Astrocyte (in vitro differentiated cells and primary cell): Measurements from ENCODE around the gene LRMDA. TPM values are rescaled to one million over a fixed set of nuclear protein-coding genes. Genes with fewer than 3 reads are reported as not detected.

Experiments used
- DNase-seq: peaks from one replicate; pipeline ENCODE4 v3.0.0-alpha.2; 2010; ENCODE audit warnings: low read depth
- FAIRE-seq: peaks from 2 replicates; lab custom pipeline; 2011; peaks lifted over from hg19 to GRCh38; lab: Jason Lieb, UNC
- H2AFZ ChIP-seq: 2 replicates; pipeline ENCODE4 v1.6.0; 2012; ENCODE audit warnings: low read depth, low read length, inconsistent platforms
- H3K27ac ChIP-seq: 2 replicates; pipeline ENCODE4 v1.5.1; 2011; ENCODE audit warnings: low read depth, low read length, inconsistent platforms
- H3K27me3 ChIP-seq: 2 replicates; pipeline ENCODE4 v1.6.0; 2011; ENCODE audit warnings: low read length, inconsistent platforms; ENCODE audit not compliant: insufficient read depth
- H3K36me3 ChIP-seq: 2 replicates; pipeline ENCODE4 v1.5.1; 2011; ENCODE audit warnings: low read length, inconsistent platforms; ENCODE audit not compliant: insufficient read depth
- H3K4me1 ChIP-seq: 2 replicates; pipeline ENCODE4 v1.5.1; 2011; ENCODE audit warnings: low read length, inconsistent platforms; ENCODE audit not compliant: insufficient read depth
- H3K4me2 ChIP-seq: 2 replicates; pipeline ENCODE4 v1.6.0; 2012; ENCODE audit warnings: low read length, inconsistent platforms
- H3K4me3 ChIP-seq: 2 replicates; pipeline ENCODE4 v1.5.1; 2011; ENCODE audit warnings: low read depth, mild to moderate bottlenecking, low read length, inconsistent platforms; ENCODE audit not compliant: insufficient read depth
- H3K79me2 ChIP-seq: 2 replicates; pipeline ENCODE4 v1.6.0; 2012; ENCODE audit warnings: mild to moderate bottlenecking, low read length, inconsistent platforms; ENCODE audit not compliant: insufficient read depth
- H3K9ac ChIP-seq: 2 replicates; pipeline ENCODE4 v1.6.0; 2012; ENCODE audit warnings: mild to moderate bottlenecking, low read length, inconsistent platforms
- H3K9me3 ChIP-seq: 2 replicates; pipeline ENCODE4 v1.5.1; 2012; ENCODE audit warnings: low read depth, mild to moderate bottlenecking, low read length, inconsistent platforms; ENCODE audit not compliant: insufficient read depth
- H4K20me1 ChIP-seq: 2 replicates; pipeline ENCODE4 v1.6.0; 2012; ENCODE audit warnings: low read length, inconsistent platforms; ENCODE audit not compliant: insufficient read depth
- H3K27ac Mint-ChIP-seq: one replicate; pipeline ENCODE4 v1.8.0; 2021; ENCODE audit warnings: mild to moderate bottlenecking, mixed read lengths; ENCODE audit not compliant: unreplicated experiment
- H3K27me3 Mint-ChIP-seq: one replicate; pipeline ENCODE4 v1.8.0; 2021; ENCODE audit warnings: low read depth, mixed read lengths; ENCODE audit not compliant: unreplicated experiment
- H3K36me3 Mint-ChIP-seq: one replicate; pipeline ENCODE4 v1.8.0; 2021; ENCODE audit warnings: low read depth, mixed read lengths; ENCODE audit not compliant: unreplicated experiment
- H3K4me1 Mint-ChIP-seq: one replicate; pipeline ENCODE4 v1.8.0; 2021; ENCODE audit warnings: low read depth, mixed read lengths; ENCODE audit not compliant: unreplicated experiment
- H3K4me3 Mint-ChIP-seq: one replicate; pipeline ENCODE4 v1.8.0; 2021; ENCODE audit warnings: mild to moderate bottlenecking, moderate library complexity, mixed read lengths; ENCODE audit not compliant: unreplicated experiment
- H3K9me3 Mint-ChIP-seq: one replicate; pipeline ENCODE4 v1.8.0; 2021; ENCODE audit warnings: mild to moderate bottlenecking, mixed read lengths; ENCODE audit not compliant: unreplicated experiment
- CTCF ChIP-seq: IDR thresholded peaks from 2 replicates; pipeline ENCODE4 v1.5.1; 2011; ENCODE audit warnings: low read depth, mild to moderate bottlenecking, inconsistent platforms, low read length, moderate library complexity; ENCODE audit not compliant: insufficient read depth
- EZH2 ChIP-seq: IDR thresholded peaks from 2 replicates; pipeline ENCODE4 v1.6.1; 2012; ENCODE audit warnings: mild to moderate bottlenecking, low read length, inconsistent platforms; ENCODE audit not compliant: insufficient read depth
- total RNA-seq: library from RNA; stranded (reverse); gene quantifications from 2 replicates; pipeline ENCODE4 v1.2.1, GENCODE V29; 2021

LRMDA gene
- total RNA-seq, 1 donor from 2014 or later, result 2.7 TPM

GRCh38 chr10:75434291-75434690, 2.9 kb downstream of the LRMDA start:
- peaks cover 2% of the 10 kb centered on the region for H3K9me3 Mint-ChIP-seq
- peaks cover 64% of the 10 kb centered on the region for H3K27me3 Mint-ChIP-seq
- H3K27ac ChIP-seq, result no peak overlapping the region
- peaks cover 6% of the 10 kb centered on the region for H3K4me1 ChIP-seq
- no peak overlapping the region for H3K4me3 ChIP-seq
- no peak overlapping the region for H2AFZ ChIP-seq
- H3K79me2 ChIP-seq, result no peaks in the 10 kb centered on the region
- no peak for FAIRE-seq
- no peaks in the 10 kb centered on the region for H3K9me3 ChIP-seq
- TF ChIP-seq EZH2 (no peak), CTCF (no peak)
- H3K9ac ChIP-seq, result no peak overlapping the region
- H3K36me3 Mint-ChIP-seq, result peaks cover 1% of the 10 kb centered on the region
- H3K36me3 ChIP-seq, result no peaks in the 10 kb centered on the region
- H3K27ac Mint-ChIP-seq, result no peak overlapping the region
- no peaks in the 10 kb centered on the region for H4K20me1 ChIP-seq
- peaks cover 7% of the 10 kb centered on the region for H3K4me1 Mint-ChIP-seq
- no peak for DNase-seq
- H3K27me3 ChIP-seq, result peaks cover 34% of the 10 kb centered on the region
- no peak overlapping the region for H3K4me2 ChIP-seq
- H3K4me3 Mint-ChIP-seq, result no peak overlapping the region

GRCh38 chr10:75435291-75435690, 3.9 kb downstream of the LRMDA start:
- DNase-seq, result no peak
- Histone ChIP-seq H4K20me1 (no peaks in the 10 kb centered on the region), H2AFZ (no peak overlapping the region), H3K27ac (no peak overlapping the region), H3K36me3 (no peaks in the 10 kb centered on the region), H3K4me2 (no peak overlapping the region), H3K9ac (no peak overlapping the region), H3K27me3 (peaks cover 37% of the 10 kb centered on the region), H3K79me2 (no peaks in the 10 kb centered on the region), H3K9me3 (no peaks in the 10 kb centered on the region), H3K4me3 (no peak overlapping the region), H3K4me1 (peaks cover 6% of the 10 kb centered on the region)
- peaks cover 4% of the 10 kb centered on the region for H3K4me1 Mint-ChIP-seq
- no peak overlapping the region for H3K4me3 Mint-ChIP-seq
- peaks cover 68% of the 10 kb centered on the region for H3K27me3 Mint-ChIP-seq
- TF ChIP-seq EZH2, result no peak
- TF ChIP-seq CTCF, result no peak
- peaks cover 1% of the 10 kb centered on the region for H3K36me3 Mint-ChIP-seq
- H3K9me3 Mint-ChIP-seq, result peaks cover 6% of the 10 kb centered on the region
- no peak overlapping the region for H3K27ac Mint-ChIP-seq
- no peak for FAIRE-seq

- H3K4me2 ChIP-seq, result no peak overlapping the region
- FAIRE-seq (no peak), DNase-seq (no peak)
- H3K27me3 ChIP-seq, result peaks cover 35% of the 10 kb centered on the region
- H3K36me3 ChIP-seq, result no peaks in the 10 kb centered on the region
- no peak overlapping the region for H3K9ac ChIP-seq
- no peaks in the 10 kb centered on the region for H4K20me1 ChIP-seq
- Mint-ChIP-seq H3K4me1 (peaks cover under 1% of the 10 kb centered on the region), H3K36me3 (peaks cover under 1% of the 10 kb centered on the region), H3K27me3 (peaks cover 62% of the 10 kb centered on the region), H3K9me3 (peaks cover 6% of the 10 kb centered on the region), H3K4me3 (no peak overlapping the region), H3K27ac (no peak overlapping the region)
- no peak overlapping the region for H2AFZ ChIP-seq
- TF ChIP-seq EZH2, result no peak
- TF ChIP-seq CTCF, result no peak
- H3K27ac ChIP-seq, result no peak overlapping the region
- H3K4me1 ChIP-seq, result no peaks in the 10 kb centered on the region
- H3K9me3 ChIP-seq, result no peaks in the 10 kb centered on the region
- no peaks in the 10 kb centered on the region for H3K79me2 ChIP-seq
- no peak overlapping the region for H3K4me3 ChIP-seq
Measured at GRCh38 chr10:75436896-75437295, 5.5 kb downstream of the LRMDA start.
